ENCODE measurements around the gene CAT.
A peak's percentile ranks its signal among the peaks of the same experiment; 100 is the strongest.

The CAT gene

DNA sequence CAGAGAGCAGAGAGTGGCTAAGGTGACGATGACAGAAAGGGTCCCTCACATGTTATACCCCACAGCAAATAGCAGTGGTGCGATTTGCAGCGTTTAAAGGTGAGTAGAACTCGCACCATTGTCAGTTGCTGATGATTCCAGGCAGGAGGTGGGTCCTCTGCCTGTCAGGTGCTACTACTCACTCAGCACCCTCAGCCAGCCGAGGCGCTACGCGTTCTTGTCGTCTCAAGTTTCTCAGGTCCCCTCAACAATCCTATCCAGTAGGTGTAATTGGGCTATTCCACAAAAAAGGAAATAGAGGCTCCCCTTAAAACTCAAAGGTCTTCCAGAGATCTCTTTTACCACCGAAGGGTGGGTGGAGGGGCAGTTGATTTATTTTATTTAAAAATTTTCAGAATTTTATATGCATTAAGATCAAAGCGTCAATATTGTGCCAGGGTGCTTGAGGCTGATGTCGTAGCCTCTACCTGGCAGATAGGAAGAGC lies 56.5 kb downstream of the CAT start:
- no peak for DNase-seq (ENCODE audit: low read depth in 2 of 3, low spot score in 2 of 3)

DNA sequence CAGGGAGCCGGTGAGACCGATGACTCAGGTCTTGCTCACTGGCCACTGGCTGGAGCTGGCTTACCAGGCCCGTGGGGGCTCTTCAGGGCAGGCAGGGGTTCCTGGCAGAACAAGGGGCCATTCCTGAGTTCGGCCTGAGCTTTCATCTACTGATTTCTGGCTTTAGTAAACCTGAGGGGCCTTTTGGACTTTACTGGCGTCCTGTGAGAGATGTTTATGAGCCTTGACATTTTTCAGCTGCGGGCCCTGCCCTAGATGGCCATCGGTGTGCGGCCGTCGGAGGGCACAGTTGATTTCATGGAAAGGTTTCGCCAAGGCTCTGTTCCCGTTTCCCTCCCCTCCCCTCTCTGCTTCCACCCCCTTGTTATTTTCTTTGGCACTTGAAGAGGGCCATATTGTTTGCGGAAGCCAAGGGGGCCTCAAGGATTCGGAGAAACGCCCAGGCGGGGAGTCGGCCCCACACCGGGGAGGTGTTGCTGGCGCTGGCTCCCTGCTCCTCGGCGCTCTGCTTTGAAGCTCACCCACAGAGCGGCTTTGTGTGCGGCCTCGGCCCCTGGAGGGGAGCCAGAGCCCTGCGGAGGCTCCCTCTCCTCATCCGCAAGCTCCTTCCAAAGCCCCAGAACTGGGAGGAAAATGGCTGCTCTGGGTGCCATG lies 57.1 kb downstream of the CAT start:
- DNase-seq (ENCODE audit: low read depth in 2 of 3, low spot score in 2 of 3), result no peak

DNA sequence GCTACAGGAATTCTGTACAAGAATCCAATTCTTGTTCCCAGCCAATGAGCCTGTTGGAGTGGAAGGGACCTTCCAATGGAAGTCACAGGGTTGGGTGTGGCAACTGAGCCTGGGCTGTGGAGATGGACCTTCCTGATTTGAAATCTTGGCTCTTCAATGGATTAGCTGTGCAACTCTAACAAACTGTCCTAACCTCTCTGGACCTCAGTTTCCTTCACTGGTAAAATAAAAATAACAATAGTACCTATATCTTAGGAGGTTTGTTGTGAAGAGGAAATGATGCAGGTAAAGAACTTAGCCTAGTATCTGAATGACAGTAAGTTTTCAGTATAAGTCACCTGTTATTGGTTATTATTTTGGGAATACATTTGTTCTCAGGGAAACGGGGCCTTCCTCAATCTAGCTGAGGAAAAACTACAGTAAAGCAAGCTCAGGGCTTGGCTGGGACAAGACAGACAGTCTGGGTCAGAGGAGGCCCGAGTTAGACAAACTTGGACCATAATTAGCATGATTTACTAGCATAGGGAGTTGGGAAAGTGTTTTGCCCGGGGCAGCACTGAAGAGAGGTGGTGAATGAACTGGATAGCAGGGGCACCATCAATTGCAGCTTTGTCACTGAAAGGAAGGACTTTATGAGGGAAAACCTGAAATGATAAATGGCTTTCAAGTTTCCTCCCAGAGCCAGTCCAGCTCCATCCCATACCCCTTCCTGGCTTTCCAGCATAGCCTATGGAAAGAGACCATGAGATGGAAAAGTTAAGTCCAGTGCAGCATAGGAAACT lies 61.2 kb downstream of the CAT start:
- DNase-seq (ENCODE audit: low read depth in 2 of 3, low spot score in 2 of 3), result no peak

DNA sequence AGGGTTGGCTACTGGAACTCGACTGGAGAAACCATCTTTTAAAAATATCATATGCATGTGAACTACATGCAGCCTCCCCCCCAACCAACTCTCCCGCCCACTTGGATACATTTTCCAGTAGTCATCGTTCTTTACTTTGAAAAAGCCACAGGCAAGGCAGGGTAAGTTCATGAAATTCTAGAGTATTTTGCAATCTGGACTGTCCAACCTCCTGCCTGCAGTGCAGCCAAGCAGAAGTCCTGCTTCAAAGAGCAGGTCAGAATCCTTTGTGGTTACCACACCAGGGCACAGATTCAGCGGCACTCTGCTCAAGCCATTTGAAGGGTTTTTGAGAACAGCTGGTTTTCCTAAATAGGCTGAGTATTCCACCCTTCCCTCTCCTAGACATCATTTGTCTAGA lies 62.8 kb downstream of the CAT start:
- no peak for DNase-seq (ENCODE audit: low read depth in 2 of 3, low spot score in 2 of 3)

DNA sequence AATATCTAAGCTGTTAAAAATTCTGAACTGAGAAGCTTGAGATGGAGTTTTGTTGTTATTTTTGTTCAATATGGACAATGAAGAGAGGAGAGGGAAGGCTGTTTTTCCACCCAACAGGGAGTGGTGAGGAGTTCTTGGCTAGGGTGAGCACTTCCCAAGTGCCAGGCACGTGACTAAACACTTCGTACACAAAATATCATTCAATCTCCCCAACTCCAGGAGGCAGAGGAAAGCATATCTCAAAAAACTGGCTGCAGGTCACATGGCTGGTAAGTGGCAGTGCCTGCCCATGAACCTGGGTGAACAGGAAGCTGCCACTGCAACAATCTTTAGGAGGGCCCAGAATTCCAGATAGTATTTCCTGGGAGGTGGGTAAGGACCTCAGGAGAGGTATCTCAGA lies 63.2 kb downstream of the CAT start:
- DNase-seq (ENCODE audit: low read depth in 2 of 3, low spot score in 2 of 3), result no peak

DNA sequence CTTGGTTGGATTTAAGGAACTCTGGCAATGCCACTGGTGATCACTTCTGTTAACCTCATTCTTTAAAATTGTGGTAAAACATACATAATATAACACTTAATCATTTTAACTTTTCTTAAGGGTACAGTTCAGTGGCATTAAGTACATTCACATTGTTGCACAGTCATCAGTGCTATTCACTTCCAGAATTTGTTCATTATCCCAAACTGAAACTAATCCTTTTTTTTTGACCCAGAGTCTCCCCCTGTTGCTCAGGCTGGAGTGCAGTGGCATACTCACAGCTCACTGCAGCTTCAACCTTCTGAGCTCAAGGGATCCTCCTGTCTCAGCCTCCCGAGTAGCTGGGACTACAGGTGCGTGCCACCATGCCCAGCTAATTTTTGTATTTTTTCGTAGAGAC lies 64.2 kb downstream of the CAT start:
- DNase-seq (ENCODE audit: low read depth in 2 of 3, low spot score in 2 of 3), result no peak

DNA sequence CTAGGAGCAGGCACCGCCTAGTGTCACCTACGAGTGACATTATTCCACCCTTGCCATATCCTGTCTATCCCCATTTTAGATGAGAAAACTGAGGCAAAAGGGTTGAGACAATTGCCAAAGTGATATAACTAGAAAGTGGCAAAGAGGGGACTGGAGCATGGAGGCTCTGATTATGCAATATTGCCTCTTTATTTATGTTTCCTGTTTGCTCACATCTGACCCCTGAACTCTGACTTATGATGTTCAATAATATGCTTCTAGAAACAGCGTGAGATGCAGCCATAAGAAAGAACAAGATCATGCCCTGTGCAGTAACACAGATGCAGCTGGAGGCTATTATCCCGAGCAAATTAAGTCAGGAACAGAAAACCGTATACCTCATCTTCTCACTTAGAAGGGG lies 67.1 kb downstream of the CAT start:
- no peak for DNase-seq (ENCODE audit: low read depth in 2 of 3, low spot score in 2 of 3)

DNA sequence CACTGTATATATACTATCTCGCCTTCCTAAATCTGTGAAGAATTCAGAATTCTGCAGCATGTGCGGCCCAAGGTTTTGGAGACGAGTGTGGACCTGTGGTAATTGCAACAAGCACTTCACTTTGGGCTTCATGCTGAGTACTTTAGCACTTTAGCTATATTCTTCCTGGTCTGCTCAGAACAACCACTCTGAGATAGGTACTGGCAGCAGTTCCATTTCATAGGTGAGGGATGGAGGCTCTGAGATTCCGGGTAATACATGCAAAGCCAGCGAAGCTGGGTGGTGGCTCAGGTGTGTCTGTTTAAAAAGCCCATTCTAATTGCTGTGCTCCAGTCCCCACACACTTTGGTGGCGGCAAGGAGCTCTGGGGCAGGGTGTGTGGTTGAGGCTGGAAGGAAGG lies 68.4 kb downstream of the CAT start:
- DNase-seq (ENCODE audit: low read depth in 2 of 3, low spot score in 2 of 3), result no peak

DNA sequence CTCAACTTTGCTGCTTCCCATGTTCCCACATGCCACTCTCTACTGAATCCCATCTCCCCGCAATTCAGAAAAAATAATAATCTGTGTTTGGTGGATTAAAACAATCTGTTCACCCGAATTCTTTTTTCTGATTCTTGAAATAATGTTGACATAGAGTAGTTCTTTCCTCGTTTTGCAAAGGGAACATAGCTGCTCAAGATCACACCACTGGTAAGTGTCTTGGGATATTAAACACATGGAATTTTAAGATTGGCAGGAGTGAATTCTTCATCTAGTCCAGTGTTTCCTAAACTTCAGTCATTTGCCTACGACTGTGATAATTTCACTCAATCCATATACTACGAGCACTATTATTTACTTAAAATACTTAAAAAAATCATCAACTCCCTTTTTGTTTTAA lies 68.9 kb downstream of the CAT start:
- DNase-seq (ENCODE audit: low read depth in 2 of 3, low spot score in 2 of 3), result no peak

DNA sequence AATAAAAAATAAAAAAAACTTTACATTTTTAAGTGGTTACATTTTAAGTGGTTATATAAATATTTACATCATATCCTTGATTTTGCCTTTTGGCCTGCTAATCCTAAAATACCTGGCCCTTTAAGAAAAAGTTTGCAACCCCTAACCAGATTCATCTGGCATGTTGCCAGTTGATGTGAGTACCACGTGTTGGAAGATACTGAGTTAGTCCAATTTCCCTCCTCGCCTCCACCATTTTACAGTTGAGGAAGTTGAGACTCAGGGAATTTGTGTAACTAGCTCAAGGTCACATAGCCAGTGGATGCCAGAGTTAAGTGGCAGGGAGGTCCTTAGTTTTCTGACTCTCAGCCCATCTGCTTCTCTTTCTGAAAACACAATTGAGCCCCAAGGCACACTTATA lies 69.8 kb downstream of the CAT start:
- no peak for DNase-seq (ENCODE audit: low read depth in 2 of 3, low spot score in 2 of 3)

DNA sequence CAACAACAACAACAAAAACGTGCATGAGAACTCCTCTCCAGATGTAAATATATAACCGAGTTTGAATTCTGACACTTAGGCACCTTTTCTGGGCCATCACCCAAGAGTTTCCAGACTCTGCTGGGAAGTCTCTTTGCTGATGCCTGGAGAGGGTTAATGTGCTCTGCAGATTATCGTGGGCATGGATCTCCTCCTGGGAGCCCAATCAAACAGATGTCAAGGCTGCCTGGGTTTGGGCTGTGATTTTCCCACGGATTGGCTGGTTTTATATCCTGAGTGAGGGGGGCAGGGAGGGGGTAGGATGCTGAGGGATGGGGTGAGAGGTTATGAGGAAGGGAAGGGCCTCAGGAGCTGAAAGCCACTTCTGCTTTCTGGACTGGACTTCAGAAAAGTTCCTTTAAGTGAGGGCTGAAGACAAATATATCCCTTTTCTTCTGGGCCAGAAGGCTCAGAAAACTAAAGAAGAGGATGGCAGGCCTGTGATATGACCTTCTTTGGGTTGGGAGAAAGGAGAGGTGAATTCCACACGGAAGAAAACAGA lies 70.7 kb downstream of the CAT start:
- DNase-seq (ENCODE audit: low read depth in 2 of 3, low spot score in 2 of 3), result no peak

DNA sequence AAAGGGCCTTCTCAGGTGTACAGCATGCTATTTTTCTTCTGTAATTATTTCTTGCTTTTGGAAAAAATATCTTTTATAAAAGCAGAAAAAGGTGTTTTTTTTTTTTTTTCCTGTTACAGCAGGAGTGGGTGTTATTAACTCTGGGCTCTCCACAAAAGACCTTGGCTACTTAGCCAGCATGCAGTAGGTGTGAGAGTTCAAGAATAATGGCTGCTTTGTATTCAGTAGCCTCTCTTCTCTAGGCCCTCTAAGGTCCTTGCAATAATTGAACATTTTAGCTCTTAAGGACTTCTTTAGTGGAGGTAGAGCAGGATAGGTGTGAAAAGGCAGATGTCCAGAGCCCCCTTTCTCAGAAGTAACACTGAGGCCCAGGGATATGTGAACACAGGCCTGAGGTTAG lies 71.5 kb downstream of the CAT start:
- no peak for DNase-seq (ENCODE audit: low read depth in 2 of 3, low spot score in 2 of 3)

DNA sequence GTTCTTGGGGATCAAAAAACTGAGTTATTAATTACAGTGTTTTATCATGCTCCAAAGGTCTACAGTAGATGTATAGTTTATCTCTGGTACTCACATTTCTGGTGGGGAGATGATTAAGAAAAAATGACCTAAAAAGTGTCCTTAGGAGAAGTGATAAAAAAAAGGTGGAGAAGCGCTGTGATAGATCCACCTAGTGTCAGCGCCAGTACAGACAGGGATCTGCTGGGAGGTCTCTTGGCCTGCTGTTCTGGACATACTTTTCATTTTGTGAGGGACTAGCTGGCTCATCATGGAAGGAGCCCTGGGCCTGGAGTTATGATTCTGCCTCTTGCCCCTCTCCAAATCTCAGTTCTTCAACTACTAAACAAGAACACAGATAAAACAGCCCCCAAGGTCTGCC lies 71.9 kb downstream of the CAT start:
- DNase-seq (ENCODE audit: low read depth in 2 of 3, low spot score in 2 of 3), result no peak

DNA sequence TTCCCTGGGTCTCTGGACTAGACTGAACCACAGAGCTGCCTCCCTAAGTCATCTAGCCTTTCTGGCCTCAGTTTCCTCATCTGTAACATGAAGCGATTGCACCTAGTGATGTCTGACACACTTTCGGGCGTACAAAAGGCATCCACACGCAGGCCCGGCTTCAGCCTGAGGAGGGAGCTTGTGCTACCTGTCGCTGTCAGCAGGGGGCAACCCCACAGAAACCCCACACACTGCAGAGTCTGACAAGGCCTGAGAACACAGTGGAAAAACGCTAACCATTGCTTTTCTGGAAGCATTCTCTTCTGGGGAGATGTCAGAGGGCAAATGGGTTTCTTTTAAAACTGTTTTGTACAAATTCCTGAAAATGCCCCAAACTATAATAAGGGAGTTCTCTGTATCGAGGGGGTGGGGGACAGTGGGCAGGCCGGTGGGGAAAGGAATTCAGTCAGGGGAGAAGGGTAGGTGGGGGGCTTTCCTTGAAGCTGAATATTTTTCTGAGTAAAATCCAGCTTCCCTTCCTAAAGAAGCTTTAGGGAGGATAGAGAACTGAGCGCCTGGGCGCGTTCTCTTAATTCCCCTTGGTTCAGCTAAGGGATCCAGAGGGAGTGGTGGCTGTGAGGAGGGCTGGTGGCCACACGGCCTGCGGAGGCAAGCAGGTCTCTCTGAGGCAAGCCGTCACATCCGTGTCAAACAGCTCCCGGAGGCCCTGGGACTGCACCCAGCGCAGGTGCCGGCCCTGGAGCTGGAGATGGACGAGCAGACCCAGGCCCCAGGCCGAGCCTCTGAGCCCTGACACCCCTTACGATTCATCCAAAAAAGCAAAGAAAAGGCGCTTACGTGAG lies 74.3 kb downstream of the CAT start:
- DNase-seq (ENCODE audit: low read depth in 2 of 3, low spot score in 2 of 3), result peak; percentile 7 to 35 (median 25)

DNA sequence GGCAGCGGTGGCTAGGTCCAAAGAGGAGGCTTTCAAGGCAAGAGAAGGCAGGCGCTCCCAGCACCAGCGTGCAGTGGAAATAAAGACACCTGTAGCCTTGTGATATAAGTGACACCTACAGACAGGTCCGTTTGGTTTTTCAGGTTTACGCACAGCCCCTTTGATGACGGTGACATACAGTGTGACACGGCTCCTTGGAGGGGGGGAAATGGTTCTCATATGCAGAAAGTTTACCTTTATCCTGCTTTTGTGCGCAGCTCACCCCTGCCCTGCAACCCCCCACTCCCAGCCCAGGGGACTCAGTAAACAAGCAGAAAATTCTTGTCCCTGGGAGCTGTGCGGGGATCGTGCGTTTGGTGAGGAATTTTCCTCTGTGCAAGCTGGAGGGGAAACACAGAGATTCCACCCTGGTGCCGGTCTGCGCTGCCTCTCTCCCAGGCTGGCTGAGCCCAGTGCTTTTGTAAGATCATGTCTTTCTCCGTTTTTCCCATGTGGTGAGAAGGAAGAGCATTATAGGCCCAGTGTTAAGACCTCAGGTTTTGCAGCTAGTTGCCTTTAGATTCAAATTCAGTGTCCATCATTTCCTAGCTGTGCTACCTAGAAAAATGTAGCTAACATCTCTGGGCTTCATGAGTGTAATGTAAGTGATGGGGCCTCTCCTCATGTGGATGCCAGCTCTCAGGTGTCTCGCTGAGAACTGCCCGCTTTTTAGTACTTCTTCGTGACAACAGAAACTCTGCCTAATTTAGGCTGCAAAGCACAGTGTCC lies 75.1 kb downstream of the CAT start, which contains the start of gene ELF5:
ELF5 (minus strand) TSS at position 113 of the 768 bp plus-strand sequence. CDS start 8,045 bp downstream, outside the sequence.
- no peak for DNase-seq (ENCODE audit: low read depth in 2 of 3, low spot score in 2 of 3)

DNA sequence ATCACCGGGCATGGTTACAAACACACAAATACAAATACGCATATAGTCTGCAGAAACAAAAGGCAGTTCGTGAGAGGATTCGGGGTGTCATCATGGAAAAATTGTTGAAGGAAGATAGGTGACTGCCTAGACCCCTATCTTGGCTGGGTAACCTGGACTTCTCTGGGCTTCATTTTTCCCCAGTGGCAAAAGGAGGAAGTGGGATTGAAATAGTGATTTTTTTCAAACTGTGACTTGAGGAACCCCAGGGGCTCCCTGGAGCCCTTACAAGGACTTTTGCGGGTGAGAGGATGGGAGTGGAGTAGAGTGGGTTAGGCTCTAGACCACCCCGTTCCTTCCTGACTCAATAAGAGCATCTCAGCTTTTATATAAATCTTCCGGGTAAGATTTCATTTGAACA lies 75.9 kb downstream of the CAT start:
- DNase-seq (ENCODE audit: low read depth in 2 of 3, low spot score in 2 of 3), result no peak

DNA sequence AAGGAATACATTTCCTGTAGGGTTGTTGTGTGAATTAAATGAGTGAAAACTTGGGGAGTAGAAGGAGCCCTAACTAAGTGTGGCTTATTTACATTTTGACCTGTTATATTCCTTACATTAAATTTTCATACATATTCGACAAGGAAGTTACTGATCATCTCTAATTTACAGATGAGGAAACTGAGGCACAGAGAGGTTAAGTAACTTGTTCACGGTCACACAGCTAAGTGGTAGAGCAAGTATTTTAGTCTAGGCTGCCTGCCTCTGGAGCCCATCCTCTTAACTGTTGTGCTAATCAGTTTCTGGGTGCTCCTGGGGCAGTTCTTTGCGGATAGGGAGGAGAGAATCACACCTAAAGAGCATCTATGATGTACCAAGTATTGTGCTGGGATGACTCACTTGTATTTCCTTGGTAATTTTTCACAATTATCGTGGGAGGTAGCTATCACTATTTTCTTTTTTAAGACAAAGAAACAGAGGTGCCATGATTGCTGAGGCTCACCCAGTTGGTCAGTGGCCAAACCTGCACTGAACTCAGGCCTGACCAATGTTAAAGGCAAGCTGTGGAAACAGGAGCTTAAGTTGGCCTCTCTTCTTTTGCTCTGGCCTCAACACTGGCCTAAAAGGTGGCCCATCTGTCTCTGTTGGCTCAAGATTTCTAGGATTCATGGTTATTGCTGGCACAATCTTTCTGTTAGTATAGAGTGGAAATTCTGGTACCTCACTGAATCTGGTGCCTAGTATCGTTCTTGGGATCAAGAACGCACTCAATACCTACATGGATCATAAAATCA lies 77.7 kb downstream of the CAT start:
- no peak for DNase-seq (ENCODE audit: low read depth in 2 of 3, low spot score in 2 of 3)

DNA sequence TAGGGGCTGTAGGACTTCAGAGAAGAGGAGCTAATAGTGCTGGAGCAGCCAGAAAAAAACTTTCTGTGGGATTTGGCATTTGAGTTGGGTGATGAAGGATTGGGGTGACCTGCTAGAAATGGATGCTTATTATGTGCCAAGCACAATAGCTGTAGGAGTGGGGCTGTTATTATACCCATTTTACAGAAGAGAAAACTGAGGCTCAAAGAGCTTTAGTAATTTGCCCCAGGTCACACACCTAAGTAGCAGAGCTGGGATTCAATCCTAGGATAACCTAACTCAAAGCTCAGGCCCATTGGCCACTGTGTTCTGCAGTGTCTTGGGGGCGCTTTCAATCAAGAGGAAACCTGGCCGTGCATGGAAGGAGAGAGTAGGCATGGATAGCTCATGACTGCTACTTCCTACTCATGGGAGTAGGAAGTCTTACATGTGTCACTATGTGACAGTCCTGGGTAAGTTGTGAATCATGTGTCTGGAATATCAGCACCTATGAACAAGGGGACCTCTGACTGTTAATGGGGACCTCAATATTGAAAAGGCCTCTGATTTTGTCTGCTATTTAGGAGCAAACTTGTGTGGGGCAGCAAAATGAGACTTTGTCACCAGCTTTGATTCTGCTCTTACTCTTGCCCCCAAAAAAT lies 81.0 kb downstream of the CAT start:
- no peak for DNase-seq (ENCODE audit: low read depth in 2 of 3, low spot score in 2 of 3)

DNA sequence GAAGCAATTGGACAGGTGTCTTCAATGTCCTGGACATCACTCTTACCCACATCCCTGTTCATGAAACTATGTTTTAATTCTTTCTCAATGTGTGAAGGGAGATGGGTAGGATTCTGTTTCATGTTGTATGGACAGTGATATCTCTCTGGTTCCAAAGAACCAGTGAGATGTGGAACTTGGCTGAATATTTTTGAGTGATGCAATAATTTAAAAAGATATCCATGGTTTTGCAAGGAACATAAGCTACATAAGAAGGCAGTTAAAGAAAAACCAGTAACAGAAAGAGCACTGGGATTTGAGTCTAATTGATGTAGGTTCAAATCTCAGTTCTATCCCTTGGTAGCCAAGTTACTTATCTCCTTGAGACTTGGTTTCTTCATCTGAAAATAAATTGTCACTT lies 82.5 kb downstream of the CAT start:
- no peak for DNase-seq (ENCODE audit: low read depth in 2 of 3, low spot score in 2 of 3)
